Spleen (tissue), 11 donors: ENCODE measurements around the gene SMC5. TPM values are rescaled to one million over a fixed set of nuclear protein-coding genes. Genes with fewer than 3 reads are reported as not detected.

Experiments used
- DNase-seq: peaks from one replicate; pipeline ENCODE4 v3.0.0-alpha.2; 2020
- H3K27ac ChIP-seq, 8 donors: fragments of 200-600 bp; sonication (generic) in 7 of 8; 1 replicate in 4 of 8; 2 replicates in 4 of 8; pipeline versions ENCODE4 v1.5.0 to v1.8.0; 2016 to 2021; ENCODE audit warnings: inconsistent platforms in 4 of 8, mild to moderate bottlenecking in 4 of 8, moderate library complexity in 1 of 8
- H3K27me3 ChIP-seq, 7 donors: fragments of 200-600 bp; sonication (generic) in 6 of 7; replicated peaks in 1 of 7; 1 replicate in 4 of 7; 2 replicates in 3 of 7; pipeline versions ENCODE4 v1.5.0 to v1.8.0; 2016 to 2021; ENCODE audit warnings: inconsistent platforms in 3 of 7, mild to moderate bottlenecking in 1 of 7
- H3K36me3 ChIP-seq, 6 donors: fragments of 200-600 bp; sonication (generic) in 5 of 6; 1 replicate in 4 of 6; 2 replicates in 2 of 6; pipeline versions ENCODE4 v1.5.0 to v1.8.0; 2016 to 2021; ENCODE audit warnings: inconsistent platforms in 2 of 6
- H3K4me1 ChIP-seq, 6 donors: fragments of 200-600 bp; sonication (generic) in 5 of 6; 1 replicate in 3 of 6; 2 replicates in 3 of 6; pipeline versions ENCODE4 v1.5.0 to v1.8.0; 2016 to 2021; ENCODE audit warnings: inconsistent platforms in 3 of 6
- H3K4me3 ChIP-seq, 8 donors: fragments of 200-600 bp; sonication (generic) in 7 of 8; 1 replicate in 4 of 8; 2 replicates in 4 of 8; pipeline versions ENCODE4 v1.5.0 to v1.8.0; 2016 to 2021; ENCODE audit warnings: inconsistent platforms in 4 of 8, mild to moderate bottlenecking in 4 of 8, moderate library complexity in 2 of 8
- H3K9me3 ChIP-seq, 8 donors: fragments of 200-600 bp; sonication (generic) in 7 of 8; 1 replicate in 4 of 8; 2 replicates in 4 of 8; pipeline versions ENCODE4 v1.5.0 to v1.8.0; 2016 to 2021; ENCODE audit warnings: inconsistent platforms in 4 of 8
- CTCF ChIP-seq, 11 experiments: fragments of 200-600 bp in 7 of 11; fragments of 450-650 bp in 4 of 11; sonication (generic) in 4 of 11; IDR thresholded peaks in 8 of 11; conservative IDR thresholded peaks in 3 of 11; 1 replicate in 7 of 11; 2 replicates in 4 of 11; pipeline versions ENCODE4 v1.4.0 to v1.8.0; 2016 to 2021; ENCODE audit warnings: antibody characterized with exemption in 11 of 11, inconsistent platforms in 4 of 11, mild to moderate bottlenecking in 1 of 11
- POLR2A ChIP-seq, 3 donors: fragments of 450-650 bp; IDR thresholded peaks; one replicate each; pipeline ENCODE4 v1.5.1; 2017; ENCODE audit warnings: antibody characterized with exemption in 3 of 3, mild to moderate bottlenecking in 1 of 3
- POLR2AphosphoS5 ChIP-seq, 3 donors: sonication (generic); formaldehyde crosslinking; IDR thresholded peaks; one replicate each; pipeline ENCODE4 v1.5.1; 2017; ENCODE audit warnings: antibody characterized with exemption in 3 of 3
- WGBS, 5 donors: extraction: QIAGEN DNeasy Blood & Tissue Kit in 3 of 5; methylation state at CpG; one replicate each; pipeline versions ENCODE4 v1.1.5 to v1.1.7; 2013 to 2018; 5-methylcytosine and 5-hydroxymethylcytosine counted together
- intact Hi-C: fragments of 100-400 bp; cut with DNase I; formaldehyde crosslinking; loops from one replicate; pipeline ENCODE4 v1.15.0; 2023; ENCODE audit warnings: low total_unique reads
- polyA plus RNA-seq, 3 donors: library from polyadenylated mRNA; stranded (reverse); fragments of 200-250 nt; gene quantifications; one replicate each; pipeline ENCODE4 v1.2.1, GENCODE V29; 2013
- total RNA-seq, 7 donors: library from RNA; depleted of rRNA in 3 of 7; stranded (reverse); fragments of >200 nt in 3 of 7; fragmentation: NEBNext Ultra II Directional in 4 of 7; extraction: Animal tissue kit (Norgen Biotek cat#: 25700) in 4 of 7; gene quantifications; one replicate each; pipeline versions ENCODE4 v1.1.0 to v1.2.1, GENCODE V29; 2016 to 2021
- donor health status: healthy with polysubstance abuse.
- donor health status: DM: no; HTN: no; CAD: no; lungs with moderate emphysema.
- donor health status: DM: no; HTN: no; CAD: no.
- donor health status: Bipolar disorder and iron deficiency.
- donor health status: healthy.
- donor health status: DM: no; HTN: no; CAD: no.
- donor health status: DM: yes; HTN: yes; CAD: no.

SMC5 gene
- total and polyA plus RNA-seq, 10 donors, result 7.4 to 39.9 (median 29.8) TPM

DNA sequence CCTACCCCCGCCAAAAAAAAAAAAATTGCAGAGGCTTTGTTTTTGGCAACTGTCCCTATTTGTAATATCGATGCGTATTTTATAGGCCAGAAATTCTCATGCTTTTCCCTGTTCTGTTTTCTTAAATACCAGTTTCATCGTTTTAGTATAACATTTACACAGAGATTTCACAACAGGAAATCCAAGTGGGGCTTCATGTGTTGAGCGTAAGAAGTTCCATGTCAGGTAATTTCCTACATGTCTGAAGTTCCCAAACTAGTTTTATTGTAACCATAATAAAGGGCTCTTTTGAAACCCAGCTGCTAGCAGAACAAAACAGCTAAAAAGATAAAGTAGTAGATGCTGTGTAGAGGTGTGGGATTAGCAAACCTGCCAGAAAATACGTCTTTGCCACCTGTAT, 4.2 kb downstream of the SMC5 start:
- peaks cover 30 to 70% (median 40%) of the 10 kb centered on the region in 6 donors for H3K4me1 ChIP-seq
- TF ChIP-seq POLR2AphosphoS5 (IDR thresholded peaks at IDR 0.05), result no peak
- TF ChIP-seq CTCF (IDR thresholded peaks at IDR 0.05 in 8 of 11, conservative IDR thresholded peaks at IDR 0.05 in 3 of 11), result no peak
- TF ChIP-seq POLR2A (IDR thresholded peaks at IDR 0.05), result no peak
- H3K36me3 ChIP-seq, result peaks cover 6 to 64% (median 25%) of the 10 kb centered on the region in 6 donors
- DNase-seq, result no peak
- H3K27me3 ChIP-seq, result no peaks in the 10 kb centered on the region
- H3K9me3 ChIP-seq, result no peaks in the 10 kb centered on the region
- no peak overlapping the region for H3K4me3 ChIP-seq
- intact Hi-C loops, result no loop called here
- no peak overlapping the region for H3K27ac ChIP-seq
- 58 to 69% (median 61%) methylated on average over 6 of the region's 6 CpGs for WGBS, 5 donors

GRCh38 chr9:70263421-70263820, 4.6 kb downstream of the SMC5 start:
- no peak overlapping the region for H3K4me3 ChIP-seq
- no peak overlapping the region for H3K27ac ChIP-seq
- no peaks in the 10 kb centered on the region for H3K9me3 ChIP-seq
- intact Hi-C loops, result no loop called here
- H3K27me3 ChIP-seq, result no peaks in the 10 kb centered on the region
- peaks cover 6 to 68% (median 27%) of the 10 kb centered on the region in 6 donors for H3K36me3 ChIP-seq
- WGBS, 5 donors, result 81 to 96% (median 88%) methylated on average over 1 of the region's 1 CpG
- no peak for DNase-seq
- peaks cover 28 to 67% (median 39%) of the 10 kb centered on the region in 6 donors for H3K4me1 ChIP-seq
- TF ChIP-seq CTCF (IDR thresholded peaks at IDR 0.05 in 8 of 11, conservative IDR thresholded peaks at IDR 0.05 in 3 of 11) (no peak), POLR2AphosphoS5 (IDR thresholded peaks at IDR 0.05) (no peak)

GRCh38 chr9:70278305-70278704, 19.5 kb downstream of the SMC5 start:
- H3K4me3 ChIP-seq, result no peak overlapping the region
- no peak overlapping the region for H3K27ac ChIP-seq
- 83 to 98% (median 90%) methylated on average over 2 of the region's 2 CpGs for WGBS, 5 donors
- no peaks in the 10 kb centered on the region for H3K27me3 ChIP-seq
- H3K36me3 ChIP-seq, result peaks cover 0 to 76% (median 45%) of the 10 kb centered on the region in 6 donors
- intact Hi-C loops, result no loop called here
- TF ChIP-seq POLR2A (IDR thresholded peaks at IDR 0.05), result no peak
- TF ChIP-seq CTCF (IDR thresholded peaks at IDR 0.05 in 8 of 11, conservative IDR thresholded peaks at IDR 0.05 in 3 of 11), result no peak
- TF ChIP-seq POLR2AphosphoS5 (IDR thresholded peaks at IDR 0.05), result no peak
- H3K9me3 ChIP-seq, result no peaks in the 10 kb centered on the region
- DNase-seq, result no peak
- peaks cover 0 to 13% (median 0%) of the 10 kb centered on the region in 6 donors for H3K4me1 ChIP-seq

- TF ChIP-seq CTCF (IDR thresholded peaks at IDR 0.05 in 8 of 11, conservative IDR thresholded peaks at IDR 0.05 in 3 of 11), result no peak
- no peak for TF ChIP-seq POLR2AphosphoS5 (IDR thresholded peaks at IDR 0.05)
- no peak for TF ChIP-seq POLR2A (IDR thresholded peaks at IDR 0.05)
- Histone ChIP-seq H3K27me3 (no peaks in the 10 kb centered on the region), H3K4me3 (no peak overlapping the region), H3K9me3 (no peaks in the 10 kb centered on the region), H3K4me1 (peaks cover 10 to 21% (median 14%) of the 10 kb centered on the region in 6 donors), H3K27ac (peak overlapping the region in 1 of 8 donors; percentile 7), H3K36me3 (peaks cover 0 to 99% (median 56%) of the 10 kb centered on the region in 6 donors)
- no peak for DNase-seq
- WGBS, 5 donors, result 78 to 94% (median 90%) methylated on average over 1 of the region's 1 CpG
- intact Hi-C loops, result no loop called here
These were observed 25.1 kb downstream of the SMC5 start for GRCh38 chr9:70283848-70284247.
